HG02759 (cell line): ENCODE data around the gene NXT1.

Experiments used
- ATAC-seq: cut with Tn5 transposase; IDR thresholded peaks from one replicate; pipeline ENCODE4 v1.9.1; 2021; ENCODE audit warnings: mild to moderate bottlenecking, moderate library complexity; ENCODE audit not compliant: unreplicated experiment

NXT1 gene

GRCh38 chr20:23386304-23387117 is 35.9 kb downstream of the NXT1 start:
- no peak for ATAC-seq

- no peak for ATAC-seq
These were observed 36.5 kb downstream of the NXT1 start for GRCh38 chr20:23387118-23387443.

GRCh38 chr20:23390091-23390774 is 39.6 kb downstream of the NXT1 start:
- ATAC-seq = no peak

GRCh38 chr20:23391707-23392310 is 41.2 kb downstream of the NXT1 start:
- no peak for ATAC-seq

GRCh38 chr20:23393996-23394775 is 43.6 kb downstream of the NXT1 start:
- ATAC-seq = no peak

GRCh38 chr20:23396950-23397627 is 46.5 kb downstream of the NXT1 start:
- ATAC-seq = no peak

- ATAC-seq = no peak
These were observed 47.4 kb downstream of the NXT1 start for GRCh38 chr20:23397961-23398360.

- peak; percentile 61 for ATAC-seq
These were observed 49.1 kb downstream of the NXT1 start for GRCh38 chr20:23399568-23400241.

- ATAC-seq = no peak
These were observed 50.5 kb downstream of the NXT1 start for GRCh38 chr20:23401051-23401450.

- no peak for ATAC-seq
These were observed 53.2 kb downstream of the NXT1 start for GRCh38 chr20:23403751-23404150.

- no peak for ATAC-seq
These were observed 53.6 kb downstream of the NXT1 start for GRCh38 chr20:23404196-23404595.
